ENCODE data around the gene LRRC55.

DNA sequence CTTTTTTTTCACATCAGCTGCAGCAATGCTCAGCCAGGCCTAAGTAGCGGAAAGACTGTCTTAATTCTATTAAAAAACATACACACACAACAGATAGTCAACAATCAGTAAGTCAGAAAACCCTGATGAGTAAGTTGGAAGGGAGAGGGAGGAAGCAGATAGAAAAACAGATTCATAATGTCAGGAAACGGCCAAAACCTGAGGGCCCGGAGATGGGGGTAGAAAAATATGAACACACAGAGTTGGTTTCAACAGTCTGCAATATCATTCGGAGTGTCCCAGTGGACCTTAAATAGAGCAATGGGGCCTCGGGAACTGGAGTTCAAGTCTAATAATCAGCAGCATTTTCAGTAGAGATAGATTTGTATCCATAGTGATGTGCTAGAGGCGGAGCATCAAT, 14.8 kb downstream of the LRRC55 start:
- TF ChIP-seq, protein P1, sequence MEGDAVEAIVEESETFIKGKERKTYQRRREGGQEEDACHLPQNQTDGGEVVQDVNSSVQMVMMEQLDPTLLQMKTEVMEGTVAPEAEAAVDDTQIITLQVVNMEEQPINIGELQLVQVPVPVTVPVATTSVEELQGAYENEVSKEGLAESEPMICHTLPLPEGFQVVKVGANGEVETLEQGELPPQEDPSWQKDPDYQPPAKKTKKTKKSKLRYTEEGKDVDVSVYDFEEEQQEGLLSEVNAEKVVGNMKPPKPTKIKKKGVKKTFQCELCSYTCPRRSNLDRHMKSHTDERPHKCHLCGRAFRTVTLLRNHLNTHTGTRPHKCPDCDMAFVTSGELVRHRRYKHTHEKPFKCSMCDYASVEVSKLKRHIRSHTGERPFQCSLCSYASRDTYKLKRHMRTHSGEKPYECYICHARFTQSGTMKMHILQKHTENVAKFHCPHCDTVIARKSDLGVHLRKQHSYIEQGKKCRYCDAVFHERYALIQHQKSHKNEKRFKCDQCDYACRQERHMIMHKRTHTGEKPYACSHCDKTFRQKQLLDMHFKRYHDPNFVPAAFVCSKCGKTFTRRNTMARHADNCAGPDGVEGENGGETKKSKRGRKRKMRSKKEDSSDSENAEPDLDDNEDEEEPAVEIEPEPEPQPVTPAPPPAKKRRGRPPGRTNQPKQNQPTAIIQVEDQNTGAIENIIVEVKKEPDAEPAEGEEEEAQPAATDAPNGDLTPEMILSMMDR (optimal IDR thresholded peaks at IDR 0.05 in 1 of 3, IDR thresholded peaks at IDR 0.05 in 1 of 3, conservative IDR thresholded peaks at IDR 0.05 in 1 of 3; ENCODE audit: extremely low read depth in 1 of 3, insufficient read depth in 2 of 3, low read length in 3 of 3), result no peak
- TF ChIP-seq EZH2 (IDR thresholded peaks at IDR 0.05; ENCODE audit: low read length), result no peak

Measured in keratinocyte (primary cell).